PFSK-1 (cell line): ENCODE data around the gene PTPN14.

Experiments used
- SIN3A ChIP-seq: IDR thresholded peaks from 2 replicates; pipeline ENCODE4 v1.6.1; 2012; ENCODE audit warnings: mild to moderate bottlenecking, low read length, moderate library complexity, borderline replicate concordance; ENCODE audit not compliant: insufficient read depth
- TAF1 ChIP-seq: IDR thresholded peaks from 2 replicates; pipeline ENCODE4 v1.6.1; 2012; ENCODE audit warnings: low read length, control low read depth, borderline replicate concordance; ENCODE audit not compliant: insufficient read depth
- TF ChIP-seq, protein P1 (sequence below), 2 experiments: IDR thresholded peaks; 2 replicates each; pipeline versions ENCODE4 v1.6.1 to v1.8.0; 2011 to 2012; ENCODE audit warnings: low read depth in 2 of 2, low read length in 2 of 2, control low read depth in 1 of 2, inconsistent platforms in 1 of 2, mild to moderate bottlenecking in 1 of 2, moderate library complexity in 1 of 2; ENCODE audit not compliant: insufficient read depth in 1 of 2

DNA sequence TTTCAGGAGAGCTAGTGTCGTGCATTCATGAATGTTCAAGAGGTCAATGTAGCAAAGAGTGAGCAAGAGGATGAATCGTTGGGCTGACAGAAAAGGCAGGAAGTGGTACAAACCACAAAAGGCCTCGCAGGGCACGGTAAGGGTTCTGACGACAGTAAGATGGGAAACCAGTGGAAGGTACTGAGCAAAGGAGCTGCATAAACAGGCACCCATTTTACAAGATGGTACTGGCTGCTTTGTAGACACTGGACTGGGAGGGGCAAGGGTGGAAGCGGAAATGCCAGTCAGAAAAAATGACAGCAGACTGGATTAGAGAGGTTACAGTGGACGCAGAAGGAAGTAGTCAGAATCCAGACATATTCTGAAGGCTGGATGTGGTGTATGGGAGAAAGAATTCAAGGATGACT is 123.5 kb downstream of the PTPN14 start:
- no peak for TF ChIP-seq TAF1
- TF ChIP-seq, protein P1, sequence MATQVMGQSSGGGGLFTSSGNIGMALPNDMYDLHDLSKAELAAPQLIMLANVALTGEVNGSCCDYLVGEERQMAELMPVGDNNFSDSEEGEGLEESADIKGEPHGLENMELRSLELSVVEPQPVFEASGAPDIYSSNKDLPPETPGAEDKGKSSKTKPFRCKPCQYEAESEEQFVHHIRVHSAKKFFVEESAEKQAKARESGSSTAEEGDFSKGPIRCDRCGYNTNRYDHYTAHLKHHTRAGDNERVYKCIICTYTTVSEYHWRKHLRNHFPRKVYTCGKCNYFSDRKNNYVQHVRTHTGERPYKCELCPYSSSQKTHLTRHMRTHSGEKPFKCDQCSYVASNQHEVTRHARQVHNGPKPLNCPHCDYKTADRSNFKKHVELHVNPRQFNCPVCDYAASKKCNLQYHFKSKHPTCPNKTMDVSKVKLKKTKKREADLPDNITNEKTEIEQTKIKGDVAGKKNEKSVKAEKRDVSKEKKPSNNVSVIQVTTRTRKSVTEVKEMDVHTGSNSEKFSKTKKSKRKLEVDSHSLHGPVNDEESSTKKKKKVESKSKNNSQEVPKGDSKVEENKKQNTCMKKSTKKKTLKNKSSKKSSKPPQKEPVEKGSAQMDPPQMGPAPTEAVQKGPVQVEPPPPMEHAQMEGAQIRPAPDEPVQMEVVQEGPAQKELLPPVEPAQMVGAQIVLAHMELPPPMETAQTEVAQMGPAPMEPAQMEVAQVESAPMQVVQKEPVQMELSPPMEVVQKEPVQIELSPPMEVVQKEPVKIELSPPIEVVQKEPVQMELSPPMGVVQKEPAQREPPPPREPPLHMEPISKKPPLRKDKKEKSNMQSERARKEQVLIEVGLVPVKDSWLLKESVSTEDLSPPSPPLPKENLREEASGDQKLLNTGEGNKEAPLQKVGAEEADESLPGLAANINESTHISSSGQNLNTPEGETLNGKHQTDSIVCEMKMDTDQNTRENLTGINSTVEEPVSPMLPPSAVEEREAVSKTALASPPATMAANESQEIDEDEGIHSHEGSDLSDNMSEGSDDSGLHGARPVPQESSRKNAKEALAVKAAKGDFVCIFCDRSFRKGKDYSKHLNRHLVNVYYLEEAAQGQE (IDR thresholded peaks at IDR 0.05; ENCODE audit: insufficient read depth in 1 of 2, low read depth in 2 of 2, low read length in 2 of 2) = peak in 1 of 2 experiments; percentile 35; a peak in 1 of 4 replicates
- no peak for TF ChIP-seq SIN3A
